WERI-Rb-1 (cell line): ENCODE data around the gene PITRM1.

ENCODE experiments used
- DNase-seq: peaks from one replicate; pipeline ENCODE4 v3.0.0-alpha.2; 2020
- H3K27ac ChIP-seq: fragments of 250-450 bp; sonication (Bioruptor Pico); 2 replicates; pipeline ENCODE4 v1.5.1; 2020; ENCODE audit warnings: mild to moderate bottlenecking, moderate library complexity
- H3K27me3 ChIP-seq: fragments of 250-450 bp; sonication (Bioruptor Pico); 2 replicates; pipeline ENCODE4 v1.5.1; 2021; ENCODE audit warnings: mild to moderate bottlenecking, low read depth, moderate library complexity; ENCODE audit not compliant: insufficient read depth, severe bottlenecking
- H3K36me3 ChIP-seq: fragments of 250-450 bp; sonication (Bioruptor Pico); 2 replicates; pipeline ENCODE4 v1.5.1; 2020; ENCODE audit warnings: mild to moderate bottlenecking, moderate library complexity
- H3K4me3 ChIP-seq: 2 replicates; pipeline ENCODE4 v1.5.1; 2011; ENCODE audit warnings: low read depth, mild to moderate bottlenecking, control low read depth, low read length
- H3K9me3 ChIP-seq: fragments of 250-450 bp; sonication (Bioruptor Pico); 2 replicates; pipeline ENCODE4 v1.5.1; 2021; ENCODE audit warnings: mild to moderate bottlenecking, moderate library complexity; ENCODE audit not compliant: severe bottlenecking
- CTCF ChIP-seq: IDR thresholded peaks from 2 replicates; pipeline ENCODE4 v1.5.1; 2011; ENCODE audit warnings: low read depth, mild to moderate bottlenecking, control low read depth, inconsistent platforms, low read length

PITRM1 gene

GRCh38 chr10:3159152-3159551 is 13.4 kb downstream of the PITRM1 start:
- no peaks in the 10 kb centered on the region for H3K9me3 ChIP-seq
- peaks cover 15% of the 10 kb centered on the region for H3K36me3 ChIP-seq
- H3K4me3 ChIP-seq: no peak overlapping the region
- H3K27ac ChIP-seq: no peak overlapping the region
- DNase-seq: no peak
- no peak for TF ChIP-seq CTCF
- no peaks in the 10 kb centered on the region for H3K27me3 ChIP-seq

- no peak overlapping the region for H3K4me3 ChIP-seq
- peaks cover 11% of the 10 kb centered on the region for H3K36me3 ChIP-seq
- no peak overlapping the region for H3K27ac ChIP-seq
- H3K27me3 ChIP-seq: no peaks in the 10 kb centered on the region
- no peak for DNase-seq
- H3K9me3 ChIP-seq: no peaks in the 10 kb centered on the region
- no peak for TF ChIP-seq CTCF
Measured at GRCh38 chr10:3154666-3155065, 17.9 kb downstream of the PITRM1 start.

GRCh38 chr10:3152566-3152935 is 20.0 kb downstream of the PITRM1 start:
- peaks cover 9% of the 10 kb centered on the region for H3K36me3 ChIP-seq
- H3K9me3 ChIP-seq: no peaks in the 10 kb centered on the region
- H3K27me3 ChIP-seq: no peaks in the 10 kb centered on the region
- no peak overlapping the region for H3K4me3 ChIP-seq
- H3K27ac ChIP-seq: no peak overlapping the region
- TF ChIP-seq CTCF: no peak
- DNase-seq: no peak

GRCh38 chr10:3151889-3152565 is 20.6 kb downstream of the PITRM1 start:
- Histone ChIP-seq H3K4me3 (no peak overlapping the region), H3K27ac (no peak overlapping the region), H3K36me3 (peaks cover 6% of the 10 kb centered on the region), H3K27me3 (no peaks in the 10 kb centered on the region), H3K9me3 (no peaks in the 10 kb centered on the region)
- no peak for TF ChIP-seq CTCF
- no peak for DNase-seq

- no peaks in the 10 kb centered on the region for H3K27me3 ChIP-seq
- no peaks in the 10 kb centered on the region for H3K9me3 ChIP-seq
- H3K4me3 ChIP-seq: no peak overlapping the region
- H3K36me3 ChIP-seq: peaks cover 6% of the 10 kb centered on the region
- no peak overlapping the region for H3K27ac ChIP-seq
- no peak for TF ChIP-seq CTCF
- no peak for DNase-seq
Measured at GRCh38 chr10:3150961-3151360, 21.6 kb downstream of the PITRM1 start.

GRCh38 chr10:3150366-3150765 is 22.2 kb downstream of the PITRM1 start:
- DNase-seq: no peak
- TF ChIP-seq CTCF: no peak
- Histone ChIP-seq H3K9me3 (no peaks in the 10 kb centered on the region), H3K4me3 (no peak overlapping the region), H3K27me3 (no peaks in the 10 kb centered on the region), H3K36me3 (peaks cover 6% of the 10 kb centered on the region), H3K27ac (no peak overlapping the region)
